HG03103 (cell line): ENCODE measurements around the gene TADA2A.
"Not testable (repeated sequence)": the region's sequence is repeated elsewhere in the genome, so short reads cannot be mapped to it uniquely, and the experiment has no call there.

ENCODE experiments used
- ATAC-seq: cut with Tn5 transposase; IDR thresholded peaks from one replicate; pipeline ENCODE4 v1.9.1; 2021; ENCODE audit warnings: low read depth; ENCODE audit not compliant: unreplicated experiment

TADA2A gene

DNA sequence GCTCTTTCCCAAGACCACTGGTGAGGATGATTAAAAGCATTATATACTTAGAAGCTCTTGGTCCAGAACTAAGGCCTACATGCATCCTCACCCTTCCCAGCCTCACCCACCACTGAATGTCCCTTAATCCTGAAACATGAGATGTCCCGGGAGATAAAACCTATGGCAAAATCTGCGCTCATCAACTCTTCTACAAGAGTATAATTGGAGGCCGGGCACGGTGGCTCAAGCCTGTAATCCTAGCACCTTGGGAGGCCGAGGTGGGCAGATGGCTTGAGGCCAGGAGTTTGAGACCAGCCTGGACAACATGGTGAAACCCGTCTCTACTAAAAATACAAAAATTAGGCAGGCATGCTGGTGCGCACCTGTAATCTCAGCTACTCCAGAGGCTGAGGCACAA is 13.3 kb upstream of the TADA2A start:
- ATAC-seq: no peak

DNA sequence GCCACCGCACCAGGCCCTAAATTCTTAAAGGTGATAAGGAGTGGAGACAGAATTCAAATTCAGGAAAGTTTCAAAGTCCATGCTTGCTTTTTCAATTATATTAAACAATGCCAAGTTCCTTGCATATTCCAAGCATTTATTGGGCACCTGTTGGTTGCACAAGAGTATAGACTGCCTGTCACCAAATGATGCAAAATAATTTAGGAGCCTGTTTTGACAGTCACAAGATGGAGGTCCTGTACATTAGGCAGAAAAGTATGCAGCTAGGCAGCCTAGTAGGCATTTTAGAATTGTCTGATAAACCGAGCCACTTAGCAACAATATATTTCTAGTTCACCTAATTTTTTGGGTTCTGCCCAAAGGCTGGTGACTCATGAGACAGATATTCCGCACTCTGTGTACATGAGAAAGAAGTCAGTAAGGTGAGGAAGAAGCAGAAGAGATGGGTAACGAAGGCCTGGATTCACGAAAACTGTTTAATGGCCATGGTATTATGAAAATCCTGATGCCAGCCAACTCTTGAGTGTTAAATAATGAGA is 7.4 kb upstream of the TADA2A start:
- ATAC-seq: no peak

DNA sequence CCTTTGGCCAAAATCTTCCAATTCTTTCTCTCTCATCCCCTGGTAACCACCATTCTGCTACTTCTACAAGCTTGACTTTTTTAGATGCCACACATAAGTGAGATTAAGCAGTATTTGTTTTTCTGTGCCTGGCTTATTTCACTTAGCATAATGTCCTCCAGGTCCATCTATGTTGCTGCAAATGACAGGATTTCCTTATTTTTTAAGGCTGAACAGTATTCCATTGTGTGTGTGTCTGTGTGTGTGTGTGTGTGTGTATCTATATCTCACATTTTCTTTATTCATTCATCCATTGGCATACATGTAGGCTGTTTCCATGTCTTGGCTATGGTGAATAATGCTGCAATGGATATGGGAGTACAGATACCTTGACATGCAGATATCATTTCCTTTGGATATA is 6.2 kb upstream of the TADA2A start:
- ATAC-seq: no peak

DNA sequence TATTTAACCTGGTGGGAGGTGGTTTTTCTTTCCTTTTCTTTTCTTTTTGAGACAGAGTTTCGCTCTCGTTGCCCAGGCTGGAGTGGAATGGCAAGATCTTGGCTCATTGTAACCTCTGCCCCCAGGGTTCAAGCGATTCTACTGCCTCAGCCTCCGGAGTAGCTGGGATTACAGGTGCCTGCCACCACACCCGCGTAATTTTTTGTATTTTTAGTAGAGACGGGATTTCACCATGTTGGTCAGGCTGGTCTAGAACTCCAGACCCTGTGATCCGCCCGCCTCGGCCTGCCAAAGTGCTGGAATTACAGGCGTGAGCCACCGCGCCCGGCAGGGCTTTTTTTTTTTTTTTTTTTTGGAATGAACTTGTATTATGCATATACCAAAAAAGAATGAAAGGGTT is 1.2 kb upstream of the TADA2A start:
- ATAC-seq: not testable (repeated sequence)

DNA sequence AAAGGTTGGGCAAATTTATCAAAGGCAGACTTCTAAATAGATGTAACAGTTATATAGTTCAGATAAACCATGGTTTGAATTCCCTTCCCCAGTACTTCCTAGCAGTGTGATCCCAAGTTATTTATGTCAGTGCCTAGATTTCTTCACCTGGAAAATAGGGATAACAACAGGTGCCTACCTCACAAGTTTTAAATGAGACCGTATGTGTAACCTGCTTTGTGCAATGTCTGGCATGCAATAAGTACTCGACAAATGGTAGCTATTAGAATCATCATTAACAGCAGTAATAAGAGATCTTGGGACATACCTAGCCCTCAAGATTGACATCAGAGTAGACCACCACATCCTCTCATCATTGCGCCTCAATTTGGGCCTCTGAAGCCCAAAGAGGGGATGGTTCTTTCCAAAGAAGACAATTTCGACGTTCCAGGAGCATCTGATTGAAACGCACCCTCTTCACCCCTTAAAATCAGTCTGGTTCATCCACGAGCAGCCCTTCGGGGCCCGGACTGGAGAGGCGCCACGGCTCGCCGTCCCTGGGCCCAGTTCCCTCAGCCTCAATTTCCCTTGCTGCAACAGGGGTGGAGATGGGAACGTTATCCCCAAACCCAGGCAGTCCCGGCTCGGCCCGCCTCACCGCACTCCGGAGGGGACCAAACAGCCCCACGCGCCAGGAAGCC is 591 bp upstream of the TADA2A start:
- ATAC-seq: peak; percentile 32

DNA sequence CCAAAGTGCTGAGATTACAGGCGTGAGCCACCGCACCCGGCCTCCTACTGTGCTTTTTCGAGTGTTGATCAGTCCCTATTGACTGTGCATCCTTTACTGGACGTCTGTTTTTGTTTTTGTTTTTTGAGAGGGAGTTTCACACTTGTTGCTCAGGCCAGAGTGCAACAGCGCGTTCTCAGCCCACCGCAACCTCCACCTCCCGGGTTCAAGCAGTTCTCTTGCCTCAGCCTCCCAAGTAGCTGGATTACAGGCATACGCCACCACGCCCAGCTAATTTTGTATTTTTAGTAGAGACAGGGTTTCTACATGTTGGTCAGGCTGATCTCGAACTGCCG is 1.4 kb downstream of the TADA2A start:
- not testable (repeated sequence) for ATAC-seq

DNA sequence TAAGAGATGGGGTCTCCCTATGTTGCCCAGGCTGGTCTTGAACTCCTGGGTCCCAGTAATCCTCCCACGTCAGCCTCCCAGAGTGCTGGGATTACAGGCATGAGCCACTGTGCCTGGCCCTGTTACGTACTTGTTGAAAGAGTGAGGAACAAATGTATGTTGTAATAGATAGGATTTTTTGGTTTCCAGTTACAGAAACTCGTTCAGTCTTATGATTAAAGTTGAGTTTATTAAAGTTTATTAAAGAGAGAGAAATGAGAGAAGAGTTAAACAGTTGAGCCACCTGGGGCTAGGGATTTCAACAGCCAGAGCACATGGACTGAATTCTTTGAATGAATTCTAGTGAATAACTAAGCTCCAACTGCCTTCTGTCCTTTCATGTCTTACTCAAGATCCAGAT is 3.7 kb downstream of the TADA2A start:
- no peak for ATAC-seq

DNA sequence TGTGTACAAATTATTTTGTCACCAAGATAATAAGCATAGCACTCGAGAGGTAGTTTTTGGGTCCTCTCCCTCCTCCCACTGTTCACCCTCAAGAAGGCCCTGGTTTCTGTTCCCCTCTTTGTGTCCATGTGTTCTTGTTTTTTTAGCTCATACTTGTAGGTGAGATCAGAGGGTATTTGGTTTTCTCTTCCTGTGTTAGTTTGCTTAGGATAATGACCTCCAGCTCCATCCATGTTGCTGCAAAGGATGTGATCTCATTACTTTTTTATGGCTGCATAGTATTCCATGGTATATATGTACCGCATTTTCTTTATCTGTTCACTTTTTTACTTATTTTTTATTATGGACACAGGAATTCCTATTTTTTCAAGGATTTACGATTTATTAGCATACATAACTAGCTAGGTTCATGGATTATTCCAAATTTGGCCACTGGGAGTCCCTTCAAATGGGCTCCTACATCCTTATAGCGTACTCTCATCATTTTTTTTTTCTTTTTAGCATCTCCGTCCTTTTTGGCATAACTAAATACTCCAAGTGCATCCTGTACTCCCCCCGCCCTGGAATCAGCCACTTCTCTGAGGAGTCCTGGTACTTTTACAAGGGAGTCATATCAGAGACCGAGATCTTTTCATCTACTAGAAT is 7.3 kb downstream of the TADA2A start:
- ATAC-seq: no peak

DNA sequence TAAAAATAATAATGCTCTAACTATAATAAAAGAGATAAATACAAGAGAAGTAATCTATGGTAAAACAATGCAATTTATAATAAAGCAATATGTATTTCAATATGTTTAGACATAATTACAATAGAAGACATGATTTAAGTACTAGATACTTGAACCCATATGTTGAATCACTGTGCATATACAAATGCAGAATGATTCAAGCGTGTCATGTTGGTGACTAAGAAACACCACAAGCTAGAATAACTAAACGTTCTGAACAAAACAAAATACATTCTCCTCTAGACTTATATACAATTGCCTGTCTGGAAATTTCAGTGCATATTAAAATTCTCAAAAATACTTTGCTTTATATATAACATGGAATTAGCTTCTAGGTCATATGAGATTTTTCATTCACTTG is 11.2 kb downstream of the TADA2A start:
- ATAC-seq: no peak

DNA sequence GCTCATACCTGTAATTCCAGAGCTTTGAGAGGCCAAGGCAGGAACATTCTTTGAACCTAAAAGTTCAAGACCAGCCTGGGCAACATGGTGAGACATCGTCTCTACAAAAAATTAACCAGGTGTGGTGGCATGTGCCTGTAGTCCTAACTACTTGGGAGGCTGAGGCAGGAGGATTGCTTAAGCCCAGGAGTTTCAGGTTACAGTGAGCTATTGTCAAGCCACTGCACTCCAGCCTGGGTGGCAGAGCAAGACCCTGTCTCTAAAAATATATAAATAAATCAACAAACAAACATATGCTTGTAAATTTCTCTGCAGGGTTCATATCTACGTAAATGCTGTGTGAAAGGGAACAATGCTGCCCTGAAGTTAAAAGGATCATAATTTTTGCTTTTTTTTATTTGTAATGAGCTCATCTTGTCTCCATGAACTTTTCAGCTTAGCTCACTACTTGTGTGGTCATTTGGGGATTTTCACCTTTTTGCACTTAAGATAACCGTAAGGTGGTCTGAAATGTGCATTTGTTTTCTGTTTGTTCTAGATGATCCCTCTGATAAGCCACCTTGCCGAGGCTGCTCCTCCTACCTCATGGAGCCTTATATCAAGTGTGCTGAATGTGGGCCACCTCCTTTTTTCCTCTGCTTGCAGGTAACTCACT is 16.4 kb downstream of the TADA2A start:
- ATAC-seq: no peak

DNA sequence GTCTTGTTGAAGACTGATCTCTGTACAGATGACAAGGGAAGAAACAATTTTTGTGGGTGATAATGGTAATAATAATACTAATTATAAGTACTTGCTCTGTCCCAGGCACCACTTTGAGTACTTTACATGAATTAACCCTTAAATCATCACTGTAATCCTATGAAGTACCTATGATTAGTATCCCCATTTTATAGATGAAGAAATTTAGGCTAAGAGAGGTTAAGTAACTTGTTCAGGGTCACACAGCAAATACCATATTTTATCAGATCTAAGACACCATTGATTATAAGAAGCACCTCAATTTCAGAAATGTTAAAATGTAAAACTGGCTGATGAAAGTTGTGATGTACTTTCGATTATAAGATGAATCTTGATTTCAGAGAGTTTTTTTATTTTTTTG is 18.6 kb downstream of the TADA2A start:
- no peak for ATAC-seq

DNA sequence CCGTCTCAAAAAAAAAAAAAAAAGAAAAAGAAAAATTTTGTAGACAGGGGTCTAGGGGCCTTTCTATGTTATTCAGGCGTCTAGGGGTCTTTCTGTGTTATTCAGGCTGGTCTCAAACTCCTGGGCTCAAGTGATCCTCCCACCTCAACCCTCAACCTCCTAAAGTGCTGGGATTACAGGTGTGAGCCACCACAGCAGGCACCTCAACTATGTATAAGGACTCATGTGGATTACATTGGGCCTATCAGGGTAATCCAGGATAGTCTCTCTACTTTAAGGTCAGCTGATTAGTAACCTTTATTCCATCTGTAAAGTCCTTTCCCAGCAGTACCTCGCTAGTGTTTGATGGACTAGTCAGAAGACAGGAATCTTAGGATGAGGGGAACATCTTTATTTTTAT is 22.4 kb downstream of the TADA2A start:
- ATAC-seq: no peak

DNA sequence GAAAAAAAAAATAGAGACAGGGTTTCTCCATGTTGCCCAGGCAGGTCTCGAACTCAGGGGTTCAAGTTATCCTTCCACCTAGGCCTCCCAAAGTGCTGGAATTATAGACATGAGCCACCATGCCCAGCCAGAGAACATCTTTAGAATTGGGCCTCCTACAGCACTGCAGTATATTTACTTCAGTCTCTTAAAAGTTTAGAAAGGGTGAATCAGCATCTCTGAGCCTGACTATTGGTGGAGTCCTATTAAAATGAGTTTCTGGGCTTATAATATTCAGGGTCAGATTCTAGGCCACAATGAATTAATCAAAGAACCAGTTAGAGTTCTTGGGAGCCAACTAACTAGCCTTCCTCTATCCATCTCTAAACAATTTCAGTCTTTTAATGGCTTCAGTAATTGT is 22.8 kb downstream of the TADA2A start:
- ATAC-seq: no peak

DNA sequence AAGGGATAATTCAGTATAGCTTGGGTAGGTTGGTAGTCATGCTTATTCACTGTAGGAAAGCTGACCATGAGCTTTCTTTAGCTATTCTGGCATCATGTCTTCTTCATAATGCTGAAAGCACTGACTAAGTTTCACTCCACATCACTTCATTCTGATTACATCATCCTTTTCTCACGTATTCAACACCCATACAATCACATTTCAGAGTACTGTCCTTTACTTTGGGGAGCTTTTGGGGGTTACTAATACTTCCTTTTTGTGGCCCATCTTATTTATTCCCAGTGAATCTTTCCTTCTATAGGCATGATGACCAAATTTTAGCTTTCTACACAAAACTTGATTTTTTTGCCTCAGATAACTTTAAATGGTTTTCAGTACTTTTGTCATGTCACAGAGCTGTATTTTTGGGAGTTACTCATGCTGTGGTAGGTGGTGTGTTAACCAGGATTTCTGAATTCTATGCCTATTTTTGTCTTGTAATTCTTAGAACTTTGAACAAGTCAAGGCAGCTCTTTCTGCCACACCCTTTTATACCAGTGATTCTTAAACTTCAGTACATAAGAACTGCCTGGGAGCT is 23.5 kb downstream of the TADA2A start:
- ATAC-seq: no peak

DNA sequence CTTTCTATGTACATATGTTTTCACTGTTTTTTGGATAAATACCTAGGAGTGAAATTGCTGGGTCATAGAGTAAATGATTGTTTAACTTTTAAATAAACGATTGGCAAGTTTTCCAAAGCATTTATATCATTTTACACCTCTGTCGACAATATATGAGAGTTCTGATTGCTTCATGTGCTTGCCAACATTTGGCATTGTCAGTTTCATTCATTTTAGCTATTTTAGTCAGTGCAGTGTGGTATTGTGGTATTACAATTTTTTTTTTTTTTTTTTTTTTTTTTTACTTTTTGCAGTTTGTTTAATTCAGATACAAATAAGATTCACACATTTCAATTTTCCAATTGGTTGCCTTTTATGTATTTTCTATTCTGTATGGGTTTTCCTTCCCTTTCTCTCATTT is 26.0 kb downstream of the TADA2A start:
- ATAC-seq: no peak

DNA sequence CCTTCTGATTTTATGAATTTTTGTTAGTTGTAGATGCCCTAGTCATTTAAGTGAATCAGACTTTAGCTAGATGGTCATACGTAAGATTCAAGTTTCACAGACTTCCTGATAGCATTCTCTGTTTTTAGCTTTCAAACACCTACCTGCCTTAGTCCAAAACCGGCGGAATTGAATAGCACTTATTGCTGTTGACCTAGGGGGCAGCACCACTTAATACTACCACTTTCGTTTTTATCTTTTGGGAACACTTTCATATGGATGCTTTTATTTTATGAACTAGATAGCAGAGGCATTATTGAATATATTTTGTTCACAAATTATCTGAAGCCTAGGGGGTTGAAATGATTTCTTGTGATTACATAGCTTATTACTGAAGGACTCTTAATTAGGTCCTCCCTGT is 31.5 kb downstream of the TADA2A start:
- no peak for ATAC-seq

DNA sequence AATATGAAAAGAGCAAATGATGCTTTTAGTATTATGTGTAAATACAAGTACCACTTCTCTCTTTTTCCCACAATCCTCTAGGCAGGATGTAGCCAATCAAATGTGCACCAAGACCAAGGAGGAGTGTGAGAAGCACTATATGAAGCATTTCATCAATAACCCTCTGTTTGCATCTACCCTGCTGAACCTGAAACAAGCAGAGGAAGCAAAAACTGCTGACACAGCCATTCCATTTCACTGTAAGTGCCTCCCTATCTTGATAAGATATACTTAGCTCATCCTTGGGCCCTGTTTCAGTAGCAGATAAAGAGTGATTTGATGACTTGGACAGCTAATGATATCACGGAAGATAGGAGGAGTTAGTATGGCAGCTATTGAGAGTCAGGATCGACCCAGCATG is 33.7 kb downstream of the TADA2A start:
- no peak for ATAC-seq

DNA sequence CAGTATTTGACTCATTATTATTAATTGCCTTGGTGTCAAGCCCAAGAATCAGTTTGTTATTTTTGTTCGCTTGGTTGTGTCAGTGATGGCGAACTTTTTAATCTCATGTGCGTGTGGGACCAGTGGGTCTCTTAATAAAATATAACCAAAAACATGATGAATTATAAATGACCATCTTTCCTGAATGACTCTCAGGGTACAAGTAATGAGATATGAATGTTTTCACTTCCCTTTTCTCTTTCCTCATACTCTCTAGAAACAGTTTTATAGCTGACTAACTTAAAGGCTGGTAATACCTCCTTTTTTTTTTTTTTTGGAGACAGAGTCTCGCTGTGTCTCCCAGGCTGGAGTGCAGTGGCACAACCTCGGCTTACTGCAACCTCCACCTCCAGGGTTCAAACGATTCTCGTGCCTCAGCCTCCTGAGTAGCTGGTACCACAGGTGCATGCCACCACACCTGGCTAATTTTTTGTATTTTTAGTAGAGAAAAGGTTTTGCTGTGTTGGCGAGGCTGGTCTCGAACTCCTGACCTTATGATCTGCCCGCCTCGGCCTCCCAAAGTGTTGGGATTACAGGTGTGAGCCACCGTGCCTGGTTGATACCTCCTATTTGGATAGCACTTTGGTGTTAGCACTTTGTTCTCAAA is 34.8 kb downstream of the TADA2A start:
- not testable (repeated sequence) for ATAC-seq

DNA sequence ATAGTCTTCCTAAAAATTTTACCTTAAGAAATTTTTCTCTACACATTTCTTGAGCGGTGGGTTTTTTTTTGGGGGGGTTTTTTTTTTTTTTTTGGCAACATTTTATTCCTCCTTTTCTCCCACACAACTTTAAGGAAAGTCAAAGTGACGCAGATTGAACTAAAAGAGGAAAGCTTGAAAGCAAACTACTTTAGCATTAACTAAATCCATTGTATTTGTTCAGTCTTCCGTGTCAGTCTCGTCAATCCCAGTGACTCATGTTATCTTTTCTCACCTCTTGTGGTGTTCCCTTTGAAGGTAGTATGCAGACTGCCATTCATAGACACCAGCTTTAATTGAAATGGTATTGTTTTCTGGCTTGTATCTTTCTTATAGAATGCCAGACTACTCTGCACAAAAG is 39.3 kb downstream of the TADA2A start:
- no peak for ATAC-seq

DNA sequence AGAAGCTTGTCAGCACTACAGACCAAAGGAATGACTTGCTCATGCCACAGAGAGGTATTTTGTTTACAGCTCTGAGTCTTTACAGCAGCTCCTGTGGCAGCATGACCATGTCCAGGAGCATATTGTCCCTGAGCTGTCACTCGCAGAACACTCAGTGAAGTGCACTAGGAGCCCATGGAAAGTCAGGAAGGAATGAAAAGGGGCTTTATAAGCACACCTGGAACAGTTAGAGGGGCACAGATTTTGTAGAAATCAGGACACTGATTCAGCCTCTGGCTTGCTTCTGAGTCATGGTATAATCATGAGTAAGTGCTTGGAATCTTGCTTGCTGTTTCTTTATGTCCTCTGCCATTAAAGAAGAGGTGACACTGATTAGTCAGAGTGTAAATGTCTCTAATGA is 41.0 kb downstream of the TADA2A start:
- no peak for ATAC-seq

DNA sequence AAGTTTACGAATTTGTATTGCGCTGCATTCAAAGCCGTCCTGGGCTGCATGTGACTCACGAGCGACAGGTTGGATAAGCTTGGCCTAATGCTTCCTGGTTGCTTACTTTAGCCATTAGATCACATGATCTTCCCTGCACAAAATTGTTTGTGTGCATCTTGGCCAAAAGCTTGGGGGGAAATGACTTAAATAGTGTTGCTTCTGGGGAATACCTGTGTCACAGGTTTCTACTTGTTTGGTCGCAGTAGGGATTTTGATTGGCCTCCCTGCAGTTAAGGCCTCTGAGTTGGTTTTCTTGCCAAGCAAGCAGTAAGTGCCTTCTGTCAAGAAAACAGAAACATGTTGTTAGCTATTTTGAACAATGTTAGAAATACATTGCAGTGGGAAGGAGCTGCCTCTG is 43.4 kb downstream of the TADA2A start:
- ATAC-seq: no peak
